GF-D8 (cell line): ENCODE results near the gene VPS26C.
"Not testable (repeated sequence)": the region's sequence is repeated elsewhere in the genome, so short reads cannot be mapped to it uniquely, and the experiment has no call there.

ENCODE experiments used
- DNase-seq: peaks from one replicate; lab custom pipeline; 2025; lab: John Stamatoyannopoulos, UW

VPS26C gene

DNA sequence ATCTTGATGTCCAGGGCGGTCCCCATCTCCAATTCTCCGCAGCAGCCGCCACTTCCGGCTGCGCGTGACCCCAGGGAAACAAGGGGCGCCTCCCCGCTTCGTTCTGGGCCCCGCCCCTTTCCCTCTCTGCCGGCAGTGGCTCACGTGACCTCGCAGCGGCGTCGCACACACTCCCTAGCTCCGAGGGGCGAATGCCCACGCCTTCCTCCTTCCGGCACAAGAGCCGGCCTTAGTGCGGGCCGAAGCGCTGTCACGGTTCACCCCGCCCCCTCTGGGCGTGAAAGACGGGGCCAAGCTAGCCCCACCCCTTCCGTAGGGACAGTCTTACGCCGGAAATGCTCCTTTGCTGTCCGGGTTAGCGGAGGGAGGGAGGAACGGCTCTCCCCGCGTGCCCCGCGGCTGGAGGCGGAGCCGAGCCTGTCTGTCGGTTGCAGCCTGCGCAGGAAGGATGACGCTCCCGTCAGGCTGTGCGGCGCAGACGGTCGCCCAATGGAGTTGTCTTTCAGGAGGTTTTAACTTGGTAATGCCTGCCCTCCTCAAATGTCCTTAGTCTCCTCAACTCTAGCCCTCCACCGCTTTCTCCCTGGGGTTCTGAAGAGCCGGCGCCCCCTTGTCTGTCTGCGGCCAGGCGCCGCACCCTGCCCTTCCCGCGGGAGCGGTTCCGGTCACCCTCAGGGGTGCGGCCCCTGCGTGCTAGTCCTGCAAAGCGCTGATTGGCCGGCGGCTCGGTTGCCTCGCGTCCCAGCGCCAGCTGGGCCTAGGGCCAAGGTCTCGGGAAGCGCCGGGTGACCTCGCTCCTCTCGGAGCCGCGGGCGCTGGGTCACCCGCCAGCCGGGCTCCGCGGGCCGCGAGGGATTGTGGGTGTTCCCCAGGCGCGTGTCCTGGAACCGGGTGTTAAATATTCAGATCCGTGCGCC is at the start of gene VPS26C:
VPS26C (minus strand) TSS at position 66 of the 917 bp plus-strand sequence; CDS start at position 26, 40 bp downstream.
- DNase-seq: peak; percentile 99

DNA sequence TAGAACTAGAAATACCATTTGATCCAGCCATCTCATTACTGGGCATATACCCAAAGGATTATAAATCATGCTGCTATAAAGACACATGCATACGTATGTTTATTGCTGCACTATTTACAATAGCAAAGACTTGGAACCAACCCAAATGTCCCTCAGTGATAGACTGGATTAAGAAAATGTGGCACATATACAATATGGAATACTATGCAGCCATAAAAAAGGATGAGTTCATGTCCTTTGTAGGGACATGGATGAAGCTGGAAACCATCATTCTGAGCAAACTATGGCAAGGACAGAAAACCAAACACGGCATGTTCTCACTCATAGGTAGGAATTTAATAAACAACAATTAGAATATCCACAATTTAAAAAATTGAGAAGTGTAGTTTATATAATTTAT is 48.9 kb upstream of the VPS26C start:
- DNase-seq: not testable (repeated sequence)

- DNase-seq: no peak
Observed at GRCh38 chr21:37300114-37300751, 33.1 kb upstream of the VPS26C start.

- no peak for DNase-seq
Observed at GRCh38 chr21:37297364-37297763, 30.2 kb upstream of the VPS26C start.

- no peak for DNase-seq
Observed at GRCh38 chr21:37294679-37295078, 27.5 kb upstream of the VPS26C start.

DNA sequence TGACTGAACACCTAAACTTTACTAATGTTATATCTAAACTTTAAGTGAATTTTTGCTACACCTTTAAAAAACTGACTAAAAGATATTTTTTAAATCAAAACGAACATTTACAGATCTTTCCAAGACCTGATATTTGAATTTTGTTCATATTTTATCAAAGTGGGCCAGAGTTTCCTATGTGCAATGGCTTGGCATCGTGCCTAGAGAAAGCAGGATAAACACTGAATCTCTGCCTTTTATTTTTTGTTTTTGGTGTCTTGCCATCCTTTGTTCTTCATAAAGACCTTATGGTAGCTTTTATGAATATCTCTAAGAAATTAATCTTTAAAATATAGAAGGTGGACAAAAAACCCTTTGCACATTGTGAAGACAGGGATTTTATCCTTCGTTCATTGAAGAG is 25.8 kb upstream of the VPS26C start:
- DNase-seq: no peak

GRCh38 chr21:37292041-37292440 is 24.9 kb upstream of the VPS26C start:
- no peak for DNase-seq

DNA sequence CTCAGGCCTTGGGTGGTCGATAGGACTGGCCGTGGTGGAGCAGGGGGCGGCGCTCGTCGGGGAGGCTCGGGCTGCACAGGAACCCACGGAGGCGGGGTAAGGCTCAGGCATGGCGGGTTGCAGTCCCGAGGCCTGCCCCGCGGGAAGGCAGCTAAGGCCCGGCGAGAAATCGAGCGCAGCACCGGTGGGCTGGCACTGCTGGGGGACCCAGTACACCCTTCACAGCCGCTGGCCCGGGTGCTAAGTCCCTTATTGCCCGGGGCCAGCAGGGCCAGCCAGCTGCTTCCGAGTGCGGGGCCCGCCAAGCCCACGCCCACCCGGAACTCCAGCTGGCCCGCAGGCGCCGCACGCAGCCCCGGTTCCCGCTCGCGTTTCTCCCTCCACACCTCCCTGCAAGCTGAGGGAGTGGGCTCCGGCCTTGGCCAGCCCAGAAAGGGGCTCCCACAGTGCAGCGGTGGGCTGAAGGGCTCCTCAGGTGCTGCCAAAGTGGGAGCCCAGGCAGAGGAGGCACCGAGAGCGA is 16.1 kb upstream of the VPS26C start:
- not testable (repeated sequence) for DNase-seq

DNA sequence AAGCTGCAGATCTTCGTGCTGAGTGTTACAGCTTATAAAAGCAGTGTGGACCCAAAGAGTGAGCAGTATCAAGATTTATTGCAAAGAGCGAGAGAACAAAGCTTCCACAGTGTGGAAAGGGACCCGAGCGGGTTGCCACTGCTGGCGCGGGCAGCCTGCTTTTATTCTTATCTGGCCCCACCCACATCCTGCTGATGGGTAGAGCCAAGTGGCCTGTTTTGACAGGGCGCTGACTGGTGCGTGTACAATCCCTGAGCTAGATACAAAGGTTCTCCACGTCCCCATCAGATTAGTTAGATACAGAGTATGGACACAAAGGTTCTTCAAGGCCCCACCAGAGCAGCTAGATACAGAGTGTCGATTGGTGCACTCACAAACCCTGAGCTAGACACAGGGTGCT is 15.5 kb upstream of the VPS26C start:
- not testable (repeated sequence) for DNase-seq

DNA sequence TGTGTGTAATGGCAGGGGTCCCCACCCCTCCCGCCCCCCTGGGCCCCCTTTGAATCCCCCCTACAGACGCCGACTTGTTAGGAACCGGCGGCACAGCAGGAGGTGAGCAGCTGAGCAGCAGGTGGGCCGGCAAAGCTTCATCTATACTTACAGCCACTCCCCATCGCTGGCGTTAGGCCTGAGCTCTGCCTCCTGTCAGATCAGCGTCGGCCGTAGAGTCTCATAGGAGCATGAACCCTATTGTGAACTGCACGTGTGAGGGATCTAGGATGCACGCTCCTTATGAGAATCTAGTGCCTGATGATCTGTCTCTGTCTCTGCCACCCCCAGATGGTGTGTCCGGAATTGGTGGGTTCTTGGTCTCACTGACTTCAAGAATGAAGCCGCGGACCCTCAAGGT is 14.9 kb upstream of the VPS26C start:
- DNase-seq: no peak

GRCh38 chr21:37281579-37281978 is 14.4 kb upstream of the VPS26C start:
- no peak for DNase-seq

DNA sequence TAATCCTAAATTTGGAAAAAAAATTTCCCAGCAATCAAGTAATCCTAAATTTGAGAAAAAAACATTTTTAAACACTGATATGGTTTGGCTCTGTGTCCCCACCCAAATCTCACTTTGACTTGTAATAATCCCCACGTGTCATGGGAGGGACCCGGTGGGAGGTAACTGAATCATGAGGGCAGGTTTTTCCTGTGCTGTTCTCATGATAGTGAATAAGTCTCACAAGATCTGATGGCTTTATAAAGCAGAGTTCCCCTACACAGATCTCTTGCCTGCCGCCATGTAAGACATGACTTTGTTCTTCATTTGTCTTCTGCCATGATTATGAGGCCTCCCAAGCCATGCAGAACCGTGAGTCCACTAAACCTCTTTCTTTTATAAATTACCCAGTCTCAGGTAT is 12.1 kb upstream of the VPS26C start:
- not testable (repeated sequence) for DNase-seq

DNA sequence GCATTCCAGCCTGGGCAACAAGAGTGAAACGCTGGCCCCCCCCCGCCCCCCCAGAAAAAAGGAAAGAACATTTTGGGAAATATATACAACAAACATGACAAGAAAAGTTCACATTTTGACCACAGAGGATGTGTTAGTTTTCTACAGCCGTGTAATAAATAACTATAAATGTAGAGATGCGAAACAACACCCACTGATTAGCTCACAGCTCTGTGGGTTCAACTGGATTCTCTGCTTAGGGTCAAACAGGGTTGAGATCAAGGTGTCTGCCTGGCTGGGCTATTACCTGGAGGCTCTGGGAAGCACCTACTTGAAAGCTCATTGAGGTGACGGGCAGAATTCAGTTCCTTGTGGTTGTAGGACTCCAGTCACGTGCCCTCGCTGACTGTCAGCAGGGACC is 11.1 kb upstream of the VPS26C start:
- DNase-seq: no peak

GRCh38 chr21:37276377-37276776 is 9.2 kb upstream of the VPS26C start:
- peak; percentile 65 for DNase-seq

GRCh38 chr21:37273911-37274690 is 7.0 kb upstream of the VPS26C start:
- DNase-seq: no peak

- DNase-seq: no peak
Observed at GRCh38 chr21:37273440-37273839, 6.3 kb upstream of the VPS26C start.

- no peak for DNase-seq
Observed at GRCh38 chr21:37272897-37273296, 5.8 kb upstream of the VPS26C start.

DNA sequence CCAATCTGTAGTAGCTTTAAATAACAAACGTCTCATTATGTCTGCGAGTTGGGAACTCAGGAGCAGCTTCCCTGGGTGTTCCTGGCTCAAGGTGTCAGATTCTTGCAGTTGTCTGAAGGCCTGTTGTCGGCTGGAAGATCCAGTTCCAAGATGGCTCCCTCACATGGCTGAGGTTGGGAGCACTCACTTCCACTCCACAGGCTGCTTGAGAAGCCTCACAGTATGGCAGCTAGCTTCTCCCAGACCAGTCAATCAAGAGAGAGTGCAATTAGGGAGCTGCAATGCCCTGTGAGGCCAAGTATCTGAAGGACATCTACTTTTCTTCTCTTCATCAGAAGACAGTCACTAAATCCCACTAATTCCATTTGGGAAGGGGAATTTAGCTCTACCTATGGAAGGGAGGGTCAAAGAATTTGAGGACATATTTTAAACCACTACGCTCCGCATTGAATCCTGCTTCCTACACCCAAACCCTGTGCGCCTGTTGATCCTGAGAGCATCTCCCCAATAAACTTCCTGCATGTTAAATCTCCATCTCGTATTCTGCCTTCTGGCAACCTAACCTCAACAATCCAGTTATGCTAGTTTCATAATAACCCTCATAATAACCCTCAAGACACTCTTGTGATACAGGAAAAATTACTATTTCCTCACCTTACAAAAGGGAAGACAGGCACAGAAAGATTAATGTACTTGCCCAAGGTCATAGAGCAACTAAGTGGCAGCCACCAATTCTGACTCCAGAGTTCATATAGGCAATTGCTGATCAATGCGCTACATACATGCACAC is 3.6 kb upstream of the VPS26C start:
- no peak for DNase-seq

GRCh38 chr21:37269481-37269880 is 2.3 kb upstream of the VPS26C start:
- DNase-seq: no peak

- no peak for DNase-seq
Observed at GRCh38 chr21:37268186-37268503, 1.0 kb upstream of the VPS26C start.

GRCh38 chr21:37266515-37267221 is 466 bp downstream of the VPS26C start:
- no peak for DNase-seq
